ENCODE data around the gene LYZL4. TPM values are rescaled to one million over a fixed set of nuclear protein-coding genes. Genes with fewer than 3 reads are reported as not detected.

The LYZL4 gene
- total RNA-seq, 6 donors from 2014 or later, result not detected

GRCh38 chr3:42443292-42443691 lies 32.9 kb upstream of the LYZL4 start:
- no peak overlapping the region for H3K4me3 ChIP-seq
- 76 to 84% methylated on average over 4 of the region's 4 CpGs for WGBS, 2 donors
- H3K4me1 ChIP-seq, result no peaks in the 10 kb centered on the region
- no peaks in the 10 kb centered on the region for H3K27me3 ChIP-seq
- no peaks in the 10 kb centered on the region for H3K9me3 ChIP-seq
- no peak for ATAC-seq (ENCODE audit: low FRiP score in 2 of 2)
- no peak for DNase-seq
- H3K36me3 ChIP-seq, result no peaks in the 10 kb centered on the region
- no peak overlapping the region for H3K27ac ChIP-seq
- TF ChIP-seq POLR2A (IDR thresholded peaks at IDR 0.05) (no peak), CTCF (IDR thresholded peaks at IDR 0.05) (no peak), POLR2AphosphoS5 (IDR thresholded peaks at IDR 0.05) (no peak), EP300 (IDR thresholded peaks at IDR 0.05) (no peak)

GRCh38 chr3:42442640-42443039 lies 32.2 kb upstream of the LYZL4 start:
- WGBS, 2 donors, result 76 to 80% methylated on average over 2 to 5 of the region's 5 CpGs

GRCh38 chr3:42441791-42442190 lies 31.4 kb upstream of the LYZL4 start:
- WGBS, 2 donors, result 89 to 95% methylated on average over 2 of the region's 2 CpGs
- Histone ChIP-seq H3K9me3 (no peaks in the 10 kb centered on the region), H3K4me1 (no peaks in the 10 kb centered on the region), H3K4me3 (no peak overlapping the region), H3K27me3 (no peaks in the 10 kb centered on the region), H3K36me3 (no peaks in the 10 kb centered on the region), H3K27ac (no peak overlapping the region)
- TF ChIP-seq POLR2AphosphoS5 (IDR thresholded peaks at IDR 0.05) (no peak), POLR2A (IDR thresholded peaks at IDR 0.05) (no peak), CTCF (IDR thresholded peaks at IDR 0.05) (no peak), EP300 (IDR thresholded peaks at IDR 0.05) (no peak)
- no peak for ATAC-seq (ENCODE audit: low FRiP score in 2 of 2)
- no peak for DNase-seq

More at GRCh38 chr3:42442640-42443039, 32.2 kb upstream of the LYZL4 start:
- Histone ChIP-seq H3K9me3 (no peaks in the 10 kb centered on the region), H3K4me1 (no peaks in the 10 kb centered on the region), H3K27ac (no peak overlapping the region), H3K27me3 (no peaks in the 10 kb centered on the region), H3K36me3 (no peaks in the 10 kb centered on the region), H3K4me3 (no peak overlapping the region)
- ATAC-seq (ENCODE audit: low FRiP score in 2 of 2), result peak; percentile 5 to 72
- peak in 4 of 6 experiments; percentile 8 to 35 (median 28) for TF ChIP-seq CTCF (IDR thresholded peaks at IDR 0.05)
- no peak for TF ChIP-seq EP300 (IDR thresholded peaks at IDR 0.05)
- peak; percentile 27 to 75 for DNase-seq

GRCh38 chr3:42440924-42441323 lies 30.5 kb upstream of the LYZL4 start:
- Histone ChIP-seq H3K27ac (no peak overlapping the region), H3K27me3 (no peaks in the 10 kb centered on the region), H3K9me3 (no peaks in the 10 kb centered on the region), H3K4me1 (no peaks in the 10 kb centered on the region), H3K36me3 (no peaks in the 10 kb centered on the region), H3K4me3 (no peak overlapping the region)
- 40% methylated on average over 8 of the region's 8 CpGs for WGBS, 2 donors
- DNase-seq (no peak), ATAC-seq (ENCODE audit: low FRiP score in 2 of 2) (no peak)
- TF ChIP-seq CTCF (IDR thresholded peaks at IDR 0.05), result no peak
- TF ChIP-seq EP300 (IDR thresholded peaks at IDR 0.05), result no peak
- TF ChIP-seq POLR2A (IDR thresholded peaks at IDR 0.05), result no peak
- TF ChIP-seq POLR2AphosphoS5 (IDR thresholded peaks at IDR 0.05), result no peak

GRCh38 chr3:42439261-42440115 lies 29.1 kb upstream of the LYZL4 start:
- H3K9me3 ChIP-seq, result no peaks in the 10 kb centered on the region
- no peaks in the 10 kb centered on the region for H3K36me3 ChIP-seq
- no peaks in the 10 kb centered on the region for H3K27me3 ChIP-seq
- ATAC-seq (ENCODE audit: low FRiP score in 2 of 2) (no peak), DNase-seq (no peak)
- H3K27ac ChIP-seq, result no peak overlapping the region
- no peak overlapping the region for H3K4me3 ChIP-seq
- no peaks in the 10 kb centered on the region for H3K4me1 ChIP-seq
- no peak for TF ChIP-seq CTCF (IDR thresholded peaks at IDR 0.05)
- no peak for TF ChIP-seq EP300 (IDR thresholded peaks at IDR 0.05)
- no peak for TF ChIP-seq POLR2A (IDR thresholded peaks at IDR 0.05)
- no peak for TF ChIP-seq POLR2AphosphoS5 (IDR thresholded peaks at IDR 0.05)
- WGBS, 2 donors, result 82 to 85% methylated on average over 10 of the region's 10 CpGs
